Renal cortex interstitium (tissue), 11 donors: ENCODE data around the gene LATS2. TPM values are rescaled to one million over a fixed set of nuclear protein-coding genes. Genes with fewer than 3 reads are reported as not detected.
A peak's percentile ranks its signal among the peaks of the same experiment; 100 is the strongest.

ENCODE experiments used
- DNase-seq, 11 donors: peaks; one replicate each; pipeline ENCODE4 v3.0.0-alpha.2; 2013; ENCODE audit warnings: low read depth in 9 of 11, low spot score in 4 of 11; ENCODE audit errors: extremely low read depth in 1 of 11
- polyA plus RNA-seq, 3 donors: library from polyadenylated mRNA; unstranded; fragments of 120-200 nt; gene quantifications; one replicate each; pipeline ENCODE4 v1.2.1, GENCODE V29; 2013; ENCODE audit not compliant: insufficient read length in 3 of 3

The LATS2 gene
- polyA plus RNA-seq, 3 donors: 23.2 to 27.3 (median 25.3) TPM

GRCh38 chr13:21006141-21007005 lies 55.0 kb downstream of the LATS2 start:
- no peak for DNase-seq

GRCh38 chr13:21005193-21005592 lies 56.2 kb downstream of the LATS2 start:
- no peak for DNase-seq

GRCh38 chr13:21001471-21001870 lies 59.9 kb downstream of the LATS2 start:
- no peak for DNase-seq

GRCh38 chr13:21000647-21001046 lies 60.7 kb downstream of the LATS2 start:
- DNase-seq: no peak

GRCh38 chr13:20998649-20999415 lies 62.6 kb downstream of the LATS2 start:
- DNase-seq: no peak

GRCh38 chr13:20997301-20998161 lies 63.9 kb downstream of the LATS2 start:
- DNase-seq: peak in 3 of 11 donors; percentile 12 to 28 (median 27)

- DNase-seq: no peak
These were observed 66.0 kb downstream of the LATS2 start for GRCh38 chr13:20995245-20995838.

- no peak for DNase-seq
These were observed 67.0 kb downstream of the LATS2 start for GRCh38 chr13:20994441-20994821.

GRCh38 chr13:20993661-20994440 lies 67.5 kb downstream of the LATS2 start:
- DNase-seq: no peak

- DNase-seq: no peak
These were observed 68.2 kb downstream of the LATS2 start for GRCh38 chr13:20993211-20993610.

GRCh38 chr13:20991741-20992520 lies 69.5 kb downstream of the LATS2 start:
- no peak for DNase-seq

GRCh38 chr13:20990910-20991525 lies 70.4 kb downstream of the LATS2 start:
- DNase-seq: no peak

GRCh38 chr13:20989656-20990321 lies 71.6 kb downstream of the LATS2 start:
- no peak for DNase-seq

GRCh38 chr13:20988909-20989655 lies 72.3 kb downstream of the LATS2 start:
- no peak for DNase-seq

GRCh38 chr13:20988033-20988908 lies 73.1 kb downstream of the LATS2 start:
- no peak for DNase-seq
